K562 (cell line): ENCODE measurements around the gene MYADM. TPM values are rescaled to one million over a fixed set of nuclear protein-coding genes. Genes with fewer than 3 reads are reported as not detected.

ENCODE experiments used
- CBFB ChIP-seq: sonication (generic); formaldehyde crosslinking; IDR thresholded peaks from 2 replicates; pipeline ENCODE4 v1.4.0; 2020; ENCODE audit warnings: mild to moderate bottlenecking, missing genetic modification reagents
- CCNT2 ChIP-seq: IDR thresholded peaks from 2 replicates; pipeline ENCODE4 v1.6.1; 2011; ENCODE audit warnings: borderline replicate concordance, low read depth, mild to moderate bottlenecking, moderate library complexity, mixed read lengths, low read length; ENCODE audit not compliant: insufficient read length; ENCODE audit errors: extremely low read depth
- CREB1 ChIP-seq, 2 experiments: sonication (generic) in 1 of 2; formaldehyde crosslinking in 1 of 2; IDR thresholded peaks; 2 replicates each; pipeline versions ENCODE4 v1.6.1 to v1.8.0; 2012 to 2022; ENCODE audit warnings: inconsistent platforms in 1 of 2, mild to moderate bottlenecking in 1 of 2, missing genetic modification reagents in 1 of 2, moderate library complexity in 1 of 2
- E2F8 ChIP-seq: fragments of 450-650 bp; IDR thresholded peaks from 2 replicates; pipeline ENCODE4 v1.7.1; 2018; ENCODE audit warnings: mild to moderate bottlenecking, low read depth; ENCODE audit not compliant: partially characterized antibody
- ELK1 ChIP-seq: sonication (generic); formaldehyde crosslinking; IDR thresholded peaks from 2 replicates; pipeline ENCODE4 v1.8.1; 2022; ENCODE audit warnings: missing genetic modification reagents
- EP400 ChIP-seq: fragments of 450-650 bp; IDR thresholded peaks from 2 replicates; pipeline ENCODE4 v1.6.1; 2017; ENCODE audit warnings: antibody characterized with exemption, mild to moderate bottlenecking, moderate library complexity
- FIP1L1 ChIP-seq: fragments of 200-400 bp; formaldehyde crosslinking; IDR thresholded peaks from 2 replicates; pipeline ENCODE4 v1.6.1; 2018; ENCODE audit warnings: mild to moderate bottlenecking, low read depth, low read length; ENCODE audit not compliant: poor library complexity, severe bottlenecking
- GABPA ChIP-seq: fragments of 200-800 bp; sonication (Bioruptor generic); conservative IDR thresholded peaks from 2 replicates; pipeline ENCODE4 v1.6.1; 2016; ENCODE audit warnings: low read depth, missing genetic modification characterization, missing compliant biosample characterization
- GTF2E2 ChIP-seq: fragments of 200-800 bp; sonication (Bioruptor generic); IDR thresholded peaks from 2 replicates; pipeline ENCODE4 v1.6.1; 2016; ENCODE audit warnings: missing genetic modification characterization, missing compliant biosample characterization
- NFE2 ChIP-seq: IDR thresholded peaks from 2 replicates; pipeline ENCODE4 v1.6.1; 2014; ENCODE audit warnings: antibody characterized with exemption, low read depth
- POLR2B ChIP-seq: fragments of 450-650 bp; IDR thresholded peaks from 2 replicates; pipeline ENCODE4 v1.6.1; 2018; ENCODE audit warnings: low read depth; ENCODE audit not compliant: partially characterized antibody
- RB1 ChIP-seq: fragments of 450-650 bp; IDR thresholded peaks from 2 replicates; pipeline ENCODE4 v1.6.1; 2017; ENCODE audit warnings: low read depth, mild to moderate bottlenecking
- RCOR1 ChIP-seq, 2 experiments: IDR thresholded peaks; 2 replicates each; pipeline ENCODE4 v1.6.1; 2012; ENCODE audit warnings: low read depth in 2 of 2, low read length in 2 of 2, borderline replicate concordance in 1 of 2, improper control_type of control experiment in 1 of 2
- RFX7 ChIP-seq: fragments of 250-450 bp; sonication (Bioruptor Pico); IDR thresholded peaks from 2 replicates; pipeline ENCODE4 v1.5.1; 2021; ENCODE audit warnings: mild to moderate bottlenecking
- SMAD1 ChIP-seq: fragments of 150-350 bp; IDR thresholded peaks from 2 replicates; pipeline ENCODE4 v1.6.1; 2014; ENCODE audit warnings: low read length, low read depth; ENCODE audit not compliant: partially characterized antibody
- SNIP1 ChIP-seq: fragments of 450-650 bp; IDR thresholded peaks from 2 replicates; pipeline ENCODE4 v1.7.1; 2017; ENCODE audit warnings: low read depth, mild to moderate bottlenecking
- TBL1XR1 ChIP-seq, 2 experiments: IDR thresholded peaks; 2 replicates each; pipeline ENCODE4 v1.6.1; 2012; ENCODE audit warnings: improper control_type of control experiment in 2 of 2, low read length in 2 of 2, mild to moderate bottlenecking in 1 of 2
- TCF7L2 ChIP-seq: fragments of 150-350 bp; IDR thresholded peaks from 2 replicates; pipeline ENCODE4 v1.6.1; 2016; ENCODE audit warnings: low read depth, mild to moderate bottlenecking, low read length, moderate library complexity
- TFE3 ChIP-seq: fragments of 450-650 bp; formaldehyde crosslinking; IDR thresholded peaks from 2 replicates; pipeline ENCODE4 v1.4.0; 2020; ENCODE audit warnings: mild to moderate bottlenecking, mixed read lengths
- ZNF212 ChIP-seq: fragments of 450-650 bp; formaldehyde crosslinking; IDR thresholded peaks from 2 replicates; pipeline ENCODE4 v1.4.0; 2020; ENCODE audit warnings: mild to moderate bottlenecking
- ZNF282 ChIP-seq: sonication (generic); formaldehyde crosslinking; IDR thresholded peaks from 2 replicates; pipeline ENCODE4 v1.8.1; 2023; ENCODE audit warnings: missing genetic modification reagents
- polyA plus RNA-seq, 8 experiments: library from polyadenylated mRNA; depleted of rRNA in 4 of 8; stranded (reverse) in 5 of 8; unstranded in 3 of 8; fragments of >200 nt; fragmentation: Nextera tagmentation in 2 of 8; fragmentation: Illumina TruSeq in 1 of 8; extraction: Ambion mirVana in 2 of 8; extraction: Trizol in 1 of 8; gene quantifications; 2 replicates each; pipeline versions ENCODE4 v1.2.1 to v1.2.3, GENCODE V29; 2011 to 2014; ENCODE audit warnings: inconsistent platforms in 1 of 8, missing spikeins in 1 of 8
- total RNA-seq, 7 experiments: library from RNA; depleted of rRNA in 6 of 7; stranded (reverse); fragments of >200 nt in 6 of 7; fragmentation: Illumina TruSeq in 2 of 7; extraction: Trizol in 2 of 7; gene quantifications; 2 replicates each; pipeline versions ENCODE4 v1.2.1 to v1.2.3, GENCODE V29; 2011 to 2021; ENCODE audit warnings: low replicate concordance in 1 of 7
- TF ChIP-seq, protein P1 (sequence below): sonication (generic); formaldehyde crosslinking; IDR thresholded peaks from 2 replicates; pipeline ENCODE4 v1.5.0; 2020; ENCODE audit warnings: missing genetic modification reagents

The MYADM gene
- total and polyA plus RNA-seq, 9 of the 15 experiments (the other 6 are each of a cell fraction or from before 2014, with no cell fraction given): 4.5 to 70.3 (median 14.4) TPM

DNA sequence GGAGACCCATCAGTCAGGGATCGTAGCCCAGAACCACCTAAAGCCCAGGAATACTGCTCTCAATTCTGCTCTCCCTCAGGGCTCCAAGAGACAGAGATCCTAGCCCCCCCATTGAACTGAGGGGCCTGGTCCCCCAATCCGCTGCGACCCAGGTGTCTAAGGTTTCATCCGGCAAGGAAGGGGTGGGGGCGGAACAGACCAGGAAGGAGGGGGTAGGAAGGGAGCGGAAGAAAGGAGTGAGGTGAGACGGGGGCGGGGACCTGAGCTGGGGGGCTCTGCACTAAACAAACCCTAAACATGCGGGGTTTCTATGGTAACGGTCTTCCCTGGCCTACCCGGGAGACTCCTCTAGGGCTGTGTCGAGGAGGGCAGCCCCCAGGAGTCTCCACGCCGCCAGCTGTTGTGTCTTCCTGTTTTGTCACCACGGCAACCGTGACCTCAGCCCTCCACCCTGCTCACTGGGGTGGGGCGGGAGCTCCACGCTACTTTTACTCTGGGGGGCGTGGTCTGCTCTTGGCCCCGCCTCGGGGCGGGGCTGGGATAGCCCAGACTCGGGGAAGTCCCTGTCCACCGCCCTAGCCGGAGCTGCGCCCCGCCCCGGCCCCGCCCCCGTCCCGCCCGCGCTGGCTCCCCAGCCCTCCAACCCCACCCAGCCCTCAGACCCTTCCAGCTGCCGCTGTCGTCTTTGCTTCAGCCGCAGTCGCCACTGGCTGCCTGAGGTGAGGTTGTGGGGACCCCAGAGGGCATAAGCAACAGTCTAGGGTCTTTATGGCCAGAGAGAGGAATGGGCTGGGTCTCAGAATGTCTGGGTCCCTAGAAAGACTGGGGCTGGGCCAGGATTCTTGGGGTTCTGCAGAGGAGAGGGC lies at the start of gene MYADM (continued):
- TF ChIP-seq ELK1 (CRISPR knock-in tag): no peak
- TF ChIP-seq EP400: no peak
- TF ChIP-seq CBFB (CRISPR knock-in tag): no peak
- no peak for TF ChIP-seq TFE3 (CRISPR knock-in tag)
- no peak for TF ChIP-seq FIP1L1
- TF ChIP-seq E2F8: no peak
- TF ChIP-seq SNIP1: no peak
- TF ChIP-seq, protein P1, sequence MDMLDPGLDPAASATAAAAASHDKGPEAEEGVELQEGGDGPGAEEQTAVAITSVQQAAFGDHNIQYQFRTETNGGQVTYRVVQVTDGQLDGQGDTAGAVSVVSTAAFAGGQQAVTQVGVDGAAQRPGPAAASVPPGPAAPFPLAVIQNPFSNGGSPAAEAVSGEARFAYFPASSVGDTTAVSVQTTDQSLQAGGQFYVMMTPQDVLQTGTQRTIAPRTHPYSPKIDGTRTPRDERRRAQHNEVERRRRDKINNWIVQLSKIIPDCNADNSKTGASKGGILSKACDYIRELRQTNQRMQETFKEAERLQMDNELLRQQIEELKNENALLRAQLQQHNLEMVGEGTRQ (CRISPR knock-in tag): no peak
- no peak for TF ChIP-seq RFX7 (CRISPR knock-in tag)
- TF ChIP-seq POLR2B: no peak
- TF ChIP-seq ZNF212 (CRISPR knock-in tag): no peak
- TF ChIP-seq RCOR1 (IDR thresholded peaks at IDR 0.05; ENCODE audit: borderline replicate concordance in 1 of 2, low read depth in 2 of 2, low read length in 2 of 2): no peak
- peak; percentile 74 for TF ChIP-seq CCNT2
- TF ChIP-seq TCF7L2: no peak
- TF ChIP-seq RB1: 0 out of 2 replicates have a peak, but pooled peaks have one; percentile 11
- peak in 1 of 2 experiments; percentile 49; a peak in 1 of 4 replicates for TF ChIP-seq TBL1XR1 (IDR thresholded peaks at IDR 0.05; ENCODE audit: low read length in 2 of 2)
- no peak for TF ChIP-seq NFE2
- peak; percentile 55 for TF ChIP-seq GABPA
- 0 out of 2 replicates have a peak, but pooled peaks have one; percentile 20 for TF ChIP-seq CREB1 (IDR thresholded peaks at IDR 0.05)
- no peak for TF ChIP-seq CREB1 (CRISPR knock-in tag; IDR thresholded peaks at IDR 0.05)
- no peak for TF ChIP-seq SMAD1
- TF ChIP-seq ZNF282 (CRISPR knock-in tag): no peak
- TF ChIP-seq GTF2E2 (tag): no peak
